Measurements from ENCODE around the gene TRIM71.
"Not testable (repeated sequence)": the region's sequence is repeated elsewhere in the genome, so short reads cannot be mapped to it uniquely, and the experiment has no call there.

The TRIM71 gene

DNA sequence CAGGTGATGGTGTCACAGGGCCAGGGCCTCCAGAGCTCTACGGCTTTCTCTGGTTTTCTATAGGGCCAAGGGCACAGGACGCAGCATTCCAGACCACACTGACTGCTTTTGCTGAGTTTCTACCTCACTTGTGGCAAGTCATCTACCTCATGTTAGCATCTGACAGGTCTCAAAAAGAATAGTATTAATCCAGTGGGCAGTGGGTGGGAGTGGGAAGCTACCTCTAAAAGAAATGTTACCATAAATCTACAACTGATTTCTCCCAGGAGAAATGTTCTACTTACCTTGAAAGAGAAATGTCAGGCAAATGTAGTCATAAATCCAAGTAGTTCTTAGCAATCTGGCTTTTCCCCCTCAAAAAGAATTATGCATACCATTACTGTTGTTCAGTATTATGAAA is 77.9 kb downstream of the TRIM71 start:
- no peak for DNase-seq

DNA sequence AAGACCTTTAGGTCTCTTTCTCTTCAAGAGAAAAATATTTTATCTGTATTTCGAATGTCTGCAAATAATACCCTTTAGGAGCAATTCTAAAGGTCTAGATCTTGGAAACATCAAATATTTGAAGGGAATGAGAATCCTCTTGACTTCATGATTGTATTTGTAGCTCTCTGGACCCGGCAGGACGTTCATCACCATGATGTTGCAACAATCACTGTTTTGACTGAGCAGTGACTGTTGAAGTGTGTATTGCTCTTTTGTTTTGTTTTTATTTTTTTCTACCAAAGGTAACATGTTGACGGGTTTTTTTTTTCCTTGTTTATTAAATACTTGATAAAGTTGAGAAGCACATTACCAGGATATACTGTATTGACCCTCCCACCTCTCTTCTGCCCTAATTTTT is 78.3 kb downstream of the TRIM71 start:
- no peak for DNase-seq

DNA sequence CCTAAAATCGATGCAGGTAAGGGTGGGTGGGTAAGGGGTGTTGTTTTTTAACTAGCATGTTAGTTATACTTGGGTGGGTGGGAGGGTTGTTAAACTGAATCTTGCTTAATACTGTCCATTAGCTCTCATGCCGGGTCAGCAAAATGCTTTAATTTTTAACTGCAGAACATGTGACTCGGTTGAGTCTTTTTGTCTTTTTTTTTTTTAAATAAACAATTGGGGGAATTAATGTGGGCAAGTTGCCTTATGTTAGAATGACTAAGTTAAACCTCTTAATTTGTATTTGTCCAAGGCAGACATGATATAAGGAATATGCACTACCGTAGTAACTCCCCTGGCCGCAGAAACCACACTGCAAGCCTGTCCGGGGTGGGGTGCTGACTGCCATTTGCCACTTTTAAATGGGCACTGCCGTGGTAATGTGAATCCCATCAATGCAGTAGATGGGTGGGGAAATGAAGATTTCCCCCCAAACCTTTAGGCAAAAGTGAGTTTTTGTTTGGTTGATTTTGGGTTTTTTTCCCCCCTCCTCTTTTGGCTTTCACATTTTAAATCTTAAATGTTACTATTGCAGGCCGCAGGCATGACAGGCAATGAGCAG is 79.3 kb downstream of the TRIM71 start:
- DNase-seq: no peak

GRCh38 chr3:32897981-32898623 is 80.3 kb downstream of the TRIM71 start:
- no peak for DNase-seq

DNA sequence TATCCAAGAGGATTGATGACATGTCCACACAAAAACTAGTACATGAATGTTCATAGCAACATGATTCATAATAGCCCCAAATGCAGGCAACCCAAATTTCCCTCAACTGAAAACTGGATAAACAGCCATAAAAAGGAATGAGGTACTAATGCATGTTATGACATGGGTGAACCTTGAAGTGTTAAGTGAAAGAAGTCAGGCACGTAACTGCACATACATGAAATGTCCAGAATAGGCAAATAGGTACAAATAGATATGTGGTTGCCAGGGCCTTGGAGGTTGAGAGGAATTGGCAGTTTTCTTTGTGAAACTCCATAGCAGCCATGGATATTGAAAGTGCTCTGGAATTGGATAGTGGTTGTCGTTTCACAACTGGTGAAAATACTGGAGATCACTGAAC is 81.5 kb downstream of the TRIM71 start:
- no peak for DNase-seq

DNA sequence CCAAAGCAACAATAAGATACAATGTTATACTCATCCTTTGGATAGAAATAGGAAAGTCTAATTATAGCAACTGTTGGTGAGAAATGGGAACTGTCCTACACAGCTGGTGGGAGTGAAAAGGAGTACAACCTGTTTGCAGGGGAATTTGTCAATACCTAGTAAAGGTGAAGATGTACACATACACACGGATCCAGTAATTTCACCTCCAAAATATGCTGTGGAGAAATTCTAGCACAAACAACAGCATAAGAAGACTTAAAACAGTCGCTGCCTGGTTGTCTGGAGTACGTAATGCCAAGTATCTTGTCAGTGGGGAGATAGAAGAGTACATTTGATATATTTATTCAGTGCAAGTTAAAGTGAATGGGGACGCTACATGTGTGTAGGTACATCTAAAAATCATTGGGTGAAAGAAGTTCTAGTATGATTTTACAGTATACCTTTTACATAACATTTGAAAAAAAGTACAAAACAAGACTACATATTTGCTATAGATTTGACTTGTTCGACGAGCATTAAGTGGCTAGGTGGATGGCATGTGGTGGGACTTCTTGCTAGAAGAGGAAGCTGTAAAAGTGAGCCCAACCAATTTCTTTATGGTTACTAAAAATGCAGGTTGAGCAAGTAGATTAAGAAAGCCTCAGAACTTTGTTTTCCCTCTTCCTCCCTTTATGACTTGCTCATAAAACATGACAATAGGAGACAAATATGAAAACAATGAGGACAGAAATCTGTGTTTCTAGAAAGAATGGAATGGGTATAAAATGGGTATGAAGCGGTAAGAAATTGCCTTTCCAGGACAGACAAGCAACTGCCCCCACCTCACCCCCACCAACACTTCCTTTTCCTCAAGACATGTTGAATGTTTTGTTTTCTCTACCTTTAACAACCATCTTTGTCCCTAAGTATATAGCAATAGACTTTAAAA is 83.5 kb downstream of the TRIM71 start:
- no peak for DNase-seq

DNA sequence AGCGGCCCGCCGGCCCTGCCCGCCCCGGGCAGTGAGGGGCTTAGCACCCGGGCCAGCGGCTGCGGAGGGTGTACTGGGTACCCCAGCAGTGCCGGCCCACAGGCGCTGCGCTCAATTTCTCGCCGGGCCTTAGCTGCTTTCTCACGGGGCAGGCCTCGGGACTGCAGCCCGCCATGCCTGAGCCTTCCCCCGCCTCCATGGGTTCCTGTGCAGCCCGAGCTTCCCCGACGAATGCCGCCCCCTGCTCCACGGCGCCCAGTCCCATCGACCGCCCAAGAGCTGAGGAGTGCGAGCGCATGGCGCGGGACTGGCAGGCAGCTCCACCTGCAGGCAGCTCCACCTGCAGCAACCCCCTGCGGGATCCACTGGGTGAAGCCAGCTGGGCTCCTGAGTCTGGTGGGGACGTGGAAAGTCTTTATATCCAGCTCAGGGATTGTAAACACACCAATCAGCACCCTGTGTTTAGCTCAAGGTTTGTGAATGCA is 85.1 kb downstream of the TRIM71 start:
- DNase-seq: peak; percentile 49

GRCh38 chr3:32903953-32904352 is 86.2 kb downstream of the TRIM71 start:
- DNase-seq: no peak

- DNase-seq: no peak
Observed at GRCh38 chr3:32909999-32910398, 92.2 kb downstream of the TRIM71 start.

GRCh38 chr3:32910954-32911353 is 93.2 kb downstream of the TRIM71 start:
- no peak for DNase-seq

DNA sequence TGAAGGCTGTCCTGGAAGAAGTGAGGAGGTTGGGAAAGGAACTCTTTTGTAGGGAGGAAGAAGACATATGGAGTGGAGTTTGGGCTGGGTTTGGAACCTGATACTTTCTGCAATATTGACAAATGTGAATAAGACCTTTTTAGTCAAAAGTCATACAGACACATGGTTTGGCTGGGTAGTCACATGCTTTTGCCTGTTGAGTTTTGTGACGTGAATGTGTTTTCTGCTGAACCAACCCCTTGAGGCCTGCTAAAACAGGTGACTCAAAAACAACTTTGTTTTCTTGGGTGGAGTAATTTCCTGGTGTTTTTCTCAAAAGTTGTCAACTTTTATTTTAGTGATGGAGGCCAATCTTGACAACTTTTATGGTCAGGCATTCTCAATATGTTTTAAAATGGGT is 94.2 kb downstream of the TRIM71 start:
- no peak for DNase-seq

DNA sequence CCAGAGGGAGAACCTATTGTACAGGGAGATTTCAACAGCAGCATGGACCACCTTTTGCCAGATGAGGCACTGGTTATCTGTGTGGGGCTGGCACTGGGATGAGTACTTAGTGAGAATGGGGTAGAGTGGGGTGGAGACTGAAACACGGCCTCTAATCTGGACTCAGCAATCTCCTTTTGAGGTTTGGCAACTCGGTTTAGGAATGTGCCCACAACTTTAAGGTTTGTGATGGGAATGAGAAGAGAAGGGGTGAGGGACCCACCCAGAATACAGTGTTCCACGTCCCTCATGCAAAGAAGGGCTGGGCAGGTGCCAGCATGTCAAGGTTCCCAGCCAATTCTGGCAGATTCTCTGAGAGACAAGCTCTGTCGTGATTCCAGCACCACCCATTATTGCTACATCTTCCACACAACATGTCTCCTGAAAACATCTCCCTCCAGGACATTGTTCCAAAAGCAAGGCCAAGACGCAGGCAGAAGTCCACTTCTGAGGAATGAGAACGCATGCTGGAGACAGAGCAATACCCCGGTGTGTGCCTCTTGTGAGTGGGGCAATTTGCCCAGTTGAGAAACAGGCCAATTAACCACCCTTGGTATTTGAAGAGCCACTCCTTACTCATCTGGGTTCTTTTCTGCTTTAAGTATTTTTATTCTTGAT is 96.1 kb downstream of the TRIM71 start:
- no peak for DNase-seq

DNA sequence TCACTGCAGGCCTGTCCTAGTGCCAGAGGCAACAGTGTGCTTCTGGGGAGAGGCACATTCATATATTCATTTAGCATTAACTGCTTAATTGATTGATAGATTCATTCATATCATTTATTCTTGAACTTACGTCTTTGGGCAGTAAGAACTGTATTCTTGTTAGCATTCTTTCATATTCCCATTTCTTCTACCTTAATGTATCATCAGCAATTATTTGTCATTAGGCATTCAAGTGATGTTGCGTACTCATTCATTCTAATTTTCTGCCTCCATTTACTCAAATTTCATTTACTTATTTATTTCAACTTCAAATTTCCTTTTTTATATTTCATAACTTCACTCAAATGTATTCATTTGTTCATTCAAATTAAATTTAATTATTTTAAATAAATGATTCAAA is 102.1 kb downstream of the TRIM71 start:
- no peak for DNase-seq

DNA sequence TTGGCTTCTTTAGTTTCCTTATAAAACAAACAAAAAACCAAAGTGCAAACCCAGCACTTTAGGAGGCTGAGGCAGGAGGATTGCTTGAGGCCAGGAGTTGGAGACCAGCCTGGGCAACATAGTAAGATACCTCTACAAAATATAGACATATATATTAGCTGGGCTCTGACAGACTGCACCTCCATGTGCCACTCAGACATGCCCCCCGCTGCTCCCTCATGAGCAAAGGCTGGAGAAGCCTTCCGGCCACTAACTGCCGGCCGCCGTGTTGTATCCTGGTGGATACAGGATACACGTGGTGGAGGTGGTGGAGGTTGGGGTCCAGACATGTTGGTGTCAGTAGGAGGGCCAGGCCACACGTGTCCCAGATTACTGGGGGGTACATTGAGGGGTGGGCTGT is 104.3 kb downstream of the TRIM71 start:
- no peak for DNase-seq

GRCh38 chr3:32930161-32930560 is 112.4 kb downstream of the TRIM71 start:
- no peak for DNase-seq

DNA sequence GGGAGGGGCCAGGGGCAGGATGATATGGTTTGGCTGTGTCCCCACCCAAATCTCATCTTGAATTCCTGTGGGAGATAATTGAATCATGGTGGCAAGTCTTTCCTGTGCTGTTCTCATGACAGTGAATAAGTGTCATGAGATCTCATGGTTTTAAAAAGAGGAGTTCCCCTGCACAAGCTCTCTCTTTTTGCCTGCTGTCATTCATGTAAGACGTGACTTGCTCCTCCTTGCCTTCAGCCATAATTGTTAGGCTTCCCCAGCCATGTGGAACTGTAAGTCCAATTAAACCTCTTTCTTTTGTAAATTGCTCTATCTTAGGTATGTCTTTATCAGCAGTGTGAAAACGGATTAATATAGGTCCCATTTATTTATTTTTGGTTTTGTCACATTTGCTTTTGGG is 113.5 kb downstream of the TRIM71 start:
- DNase-seq: not testable (repeated sequence)

DNA sequence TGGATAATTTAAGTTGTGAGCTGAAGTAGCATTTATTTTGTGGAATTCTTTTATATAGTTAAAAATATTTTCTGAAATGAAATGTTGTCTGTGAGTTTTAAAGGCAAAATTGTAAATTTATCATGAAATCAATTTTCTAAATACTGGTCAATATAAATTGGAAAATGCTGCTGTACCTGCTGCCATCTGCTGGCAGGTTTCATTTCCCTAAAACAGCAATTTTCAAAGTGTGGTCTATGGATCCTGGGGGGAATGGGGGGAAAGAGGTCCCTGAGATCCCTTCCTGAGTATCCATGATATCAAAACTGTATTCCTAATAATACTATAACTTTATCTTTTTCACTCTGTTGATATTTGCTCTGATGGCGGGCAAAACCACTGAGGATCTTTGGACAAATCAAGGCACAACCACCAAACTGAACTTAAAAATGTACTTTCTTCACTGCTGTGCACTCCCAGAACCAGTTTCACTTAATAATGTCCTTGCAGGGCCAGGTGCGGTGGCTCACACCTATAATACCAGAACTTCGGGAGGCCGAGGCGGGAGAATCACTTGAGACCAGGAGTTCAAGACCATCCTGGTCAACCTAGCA is 116.4 kb downstream of the TRIM71 start:
- no peak for DNase-seq

DNA sequence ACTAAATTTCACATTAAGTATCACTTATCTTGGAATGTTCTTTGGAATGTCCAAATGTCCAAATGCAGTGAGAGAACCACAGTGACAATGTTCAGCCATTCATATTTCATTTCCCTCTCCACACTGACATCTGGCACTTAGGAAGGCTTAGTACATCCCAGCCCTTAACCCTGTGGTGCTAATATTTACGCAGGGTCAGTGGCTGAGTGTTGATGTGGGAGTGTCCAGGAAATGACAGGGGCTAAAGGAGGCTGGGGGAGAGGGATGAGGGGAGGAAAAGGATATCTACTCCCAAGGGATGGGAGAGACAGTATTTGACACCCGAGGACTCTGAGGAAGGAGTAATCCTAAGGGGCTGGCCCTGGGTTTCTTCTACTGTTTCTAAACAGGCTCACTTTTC is 119.5 kb downstream of the TRIM71 start:
- no peak for DNase-seq

DNA sequence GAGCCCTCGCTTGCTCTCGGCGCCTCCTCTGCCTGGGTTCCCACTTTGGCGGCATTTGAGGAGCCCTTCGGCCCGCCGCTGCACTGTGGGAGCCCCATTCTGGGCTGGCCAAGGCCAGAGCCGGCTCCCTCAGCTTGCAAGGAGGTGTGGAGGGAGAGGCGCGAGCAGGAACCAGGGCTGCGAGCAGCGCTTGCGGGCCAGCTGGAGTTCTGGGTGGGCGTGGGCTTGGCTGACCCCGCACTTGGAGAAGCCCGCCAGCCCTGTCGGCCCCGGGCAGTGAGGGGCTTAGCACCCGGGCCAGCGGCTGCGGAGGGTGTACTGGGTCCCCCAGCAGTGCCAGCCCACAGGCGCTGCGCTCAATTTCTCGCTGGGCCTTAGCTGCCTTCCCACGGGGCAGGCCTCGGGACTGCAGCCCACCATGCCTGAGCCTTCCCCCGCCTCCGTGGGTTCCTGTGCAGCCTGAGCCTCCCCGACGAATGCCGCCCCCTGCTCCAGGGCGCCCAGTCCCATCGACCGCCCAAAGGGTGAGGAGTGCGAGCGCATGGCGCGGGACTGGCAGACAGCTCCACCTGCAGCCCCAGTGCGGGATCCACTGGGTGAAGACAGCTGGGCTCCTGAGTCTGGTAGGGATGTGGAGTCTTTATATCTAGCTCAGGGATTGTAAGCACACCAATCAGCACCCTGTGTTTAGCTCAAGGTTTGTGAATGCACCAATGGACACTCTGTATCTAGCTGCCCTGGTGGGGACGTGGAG is 121.9 kb downstream of the TRIM71 start:
- not testable (repeated sequence) for DNase-seq

GRCh38 chr3:32940726-32941125 is 122.9 kb downstream of the TRIM71 start:
- no peak for DNase-seq

DNA sequence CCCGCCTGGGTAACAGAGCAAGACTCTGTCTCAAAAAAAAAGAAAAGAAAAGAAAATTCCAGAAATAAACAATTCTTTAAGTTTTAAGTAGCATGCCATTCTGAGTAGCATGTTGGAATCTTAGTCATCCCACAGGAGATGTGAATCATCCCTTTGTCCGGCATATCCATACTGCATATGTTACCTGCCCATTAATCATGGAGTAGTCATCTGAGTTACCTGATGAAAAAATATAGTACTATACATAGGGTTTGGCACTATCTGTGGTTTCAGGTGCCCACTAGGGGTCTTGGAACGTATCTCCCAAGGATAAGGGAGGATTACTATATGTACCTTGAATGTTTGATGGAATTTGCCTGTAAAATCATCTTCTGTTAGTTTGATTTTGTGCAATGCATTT is 127.3 kb downstream of the TRIM71 start:
- DNase-seq: no peak

DNA sequence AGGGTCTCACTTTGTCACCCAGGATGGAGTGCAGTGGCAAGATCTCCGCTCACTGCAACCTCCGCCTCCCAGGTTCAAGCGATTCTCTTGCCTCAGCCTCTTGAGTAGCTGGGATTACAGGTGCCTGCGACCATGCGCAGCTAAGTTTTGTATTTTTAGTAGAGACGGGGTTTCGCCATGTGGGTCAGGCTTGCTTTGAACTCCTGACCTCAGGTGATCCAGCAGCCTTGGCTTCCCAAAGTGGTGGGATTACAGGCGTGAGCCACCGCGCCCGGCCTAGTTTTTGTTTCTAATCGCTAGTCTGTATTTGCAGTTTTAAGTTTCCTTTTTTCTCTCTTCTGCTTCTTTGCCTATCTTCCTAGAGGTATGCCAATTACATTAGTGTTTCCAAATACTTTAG is 127.8 kb downstream of the TRIM71 start:
- DNase-seq: not testable (repeated sequence)

Data from activated T-cell treated with anti-CD3 and anti-CD28 coated beads, Interleukin-2, amount 50 U/mL, for 1 hour (primary cell).